Fibroblast of the conjunctiva (primary cell): ENCODE data around the gene LYRM1.

ENCODE experiments used
- DNase-seq: peaks from one replicate; pipeline ENCODE4 v3.0.0-alpha.2; 2010; ENCODE audit warnings: low read depth

The LYRM1 gene

DNA sequence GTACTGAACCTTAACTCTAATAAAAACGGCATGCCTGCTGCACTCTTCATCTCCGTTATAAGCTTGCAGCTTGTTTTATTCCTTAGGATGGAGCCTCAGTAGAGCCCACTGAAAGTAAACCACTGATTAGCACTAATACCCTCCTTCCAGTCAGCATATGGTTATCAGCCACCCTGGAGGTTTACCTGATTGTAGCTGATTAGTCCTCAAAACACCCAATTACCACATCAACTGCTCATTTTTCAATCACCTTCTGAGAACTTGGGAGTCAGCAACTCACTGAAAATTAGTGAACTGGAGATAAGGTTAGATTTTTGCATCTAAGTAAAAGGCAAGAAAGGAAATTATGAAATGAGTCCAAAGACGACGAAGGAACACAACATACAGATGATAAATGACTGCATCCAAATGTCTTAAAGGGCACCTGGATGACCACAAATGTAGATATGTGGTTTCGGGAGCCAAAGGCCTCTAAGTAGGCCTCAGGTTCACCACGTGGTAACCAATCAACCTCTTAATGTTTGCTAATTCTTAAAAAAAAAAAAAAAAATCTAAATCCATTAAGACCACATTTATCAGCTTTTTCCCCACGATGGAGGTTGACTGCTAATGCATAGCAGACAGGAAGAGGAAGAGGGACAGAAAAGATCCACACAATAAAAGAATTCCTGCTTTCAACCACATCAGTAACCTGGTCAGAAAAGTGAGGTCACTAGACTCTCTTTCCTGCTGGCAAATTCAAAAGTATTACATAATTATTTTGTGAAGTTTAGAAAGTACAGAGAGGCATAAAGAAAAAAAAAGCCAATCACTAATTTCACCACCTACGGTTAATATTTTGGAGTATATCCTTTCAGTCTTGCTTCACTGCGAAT, 28.4 kb upstream of the LYRM1 start:
- DNase-seq: no peak

DNA sequence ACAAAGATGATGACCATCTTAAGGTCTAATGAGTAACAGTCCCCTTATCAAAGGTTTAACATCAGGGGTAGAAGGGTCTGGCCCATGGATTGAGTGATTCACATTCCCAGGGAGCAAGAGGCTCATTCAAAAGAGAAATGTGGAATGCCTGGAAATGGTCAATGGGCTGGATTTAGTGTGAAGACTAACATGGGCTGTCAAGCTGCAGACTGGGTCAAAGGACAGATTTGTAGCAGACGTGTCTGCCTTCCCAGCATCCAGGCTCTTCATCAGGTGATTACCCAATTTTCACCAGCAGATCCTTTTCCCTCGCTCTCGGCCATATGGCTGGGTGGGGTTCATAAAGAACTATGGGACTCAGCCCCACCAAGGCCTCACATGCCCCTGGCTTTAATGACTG, 27.2 kb upstream of the LYRM1 start:
- no peak for DNase-seq

DNA sequence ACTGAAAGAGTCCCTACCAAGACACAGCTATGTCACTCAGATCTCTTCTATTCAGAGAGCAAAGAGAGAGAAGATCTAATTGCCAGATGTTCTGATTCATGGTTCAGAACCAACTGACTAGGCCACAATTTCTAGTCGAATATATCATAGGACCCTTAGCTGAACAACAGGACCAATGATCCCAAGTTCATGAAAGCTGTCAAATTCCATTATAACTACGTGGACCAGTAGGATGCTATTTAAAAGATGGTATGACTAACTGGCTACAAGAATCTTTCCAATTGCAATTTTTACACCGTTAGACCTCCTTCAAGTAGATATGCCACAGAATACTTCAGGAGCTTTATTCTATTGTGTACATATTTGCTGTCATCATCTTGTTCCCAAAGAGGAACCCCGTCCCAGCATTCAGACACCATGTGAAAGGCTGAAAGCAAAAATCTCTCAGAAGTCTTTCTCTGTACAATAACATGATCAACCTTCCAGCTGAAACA, 26.4 kb upstream of the LYRM1 start:
- DNase-seq: no peak

DNA sequence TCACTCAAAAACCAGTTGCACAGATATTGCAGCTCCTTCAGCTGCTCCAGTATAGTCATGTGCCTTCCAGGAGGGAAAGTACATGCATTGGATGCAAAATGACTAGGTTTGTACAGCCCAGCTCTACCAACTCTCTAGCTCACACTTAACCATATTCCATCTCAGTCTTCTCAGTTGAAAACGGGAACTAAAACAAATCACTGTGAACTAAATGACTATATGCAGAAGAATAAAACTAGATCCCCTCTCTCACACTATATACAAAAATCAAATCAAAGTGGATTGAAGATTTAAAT, 25.3 kb upstream of the LYRM1 start:
- no peak for DNase-seq

DNA sequence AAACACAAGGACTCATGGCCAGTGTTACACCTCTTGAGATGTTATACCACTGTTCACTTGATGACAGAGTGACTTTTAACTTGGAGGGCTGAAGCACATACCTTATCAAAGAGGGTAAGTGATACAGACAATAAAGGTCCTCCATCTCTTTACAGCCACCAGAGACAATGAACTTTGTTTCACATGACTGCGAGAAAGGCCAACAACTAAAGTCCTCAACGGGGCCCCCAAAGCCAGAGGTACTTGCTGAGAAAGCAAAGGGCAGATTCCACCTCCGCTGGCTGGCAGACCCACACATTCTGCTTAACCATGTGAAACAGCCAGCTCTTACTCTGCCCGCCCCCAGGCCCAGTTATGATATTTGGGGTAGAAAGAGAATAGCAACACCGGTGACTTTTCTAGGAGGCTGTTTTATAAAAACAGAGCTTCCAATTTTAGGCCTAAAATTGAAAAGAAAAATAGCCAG, 21.9 kb upstream of the LYRM1 start:
- no peak for DNase-seq

DNA sequence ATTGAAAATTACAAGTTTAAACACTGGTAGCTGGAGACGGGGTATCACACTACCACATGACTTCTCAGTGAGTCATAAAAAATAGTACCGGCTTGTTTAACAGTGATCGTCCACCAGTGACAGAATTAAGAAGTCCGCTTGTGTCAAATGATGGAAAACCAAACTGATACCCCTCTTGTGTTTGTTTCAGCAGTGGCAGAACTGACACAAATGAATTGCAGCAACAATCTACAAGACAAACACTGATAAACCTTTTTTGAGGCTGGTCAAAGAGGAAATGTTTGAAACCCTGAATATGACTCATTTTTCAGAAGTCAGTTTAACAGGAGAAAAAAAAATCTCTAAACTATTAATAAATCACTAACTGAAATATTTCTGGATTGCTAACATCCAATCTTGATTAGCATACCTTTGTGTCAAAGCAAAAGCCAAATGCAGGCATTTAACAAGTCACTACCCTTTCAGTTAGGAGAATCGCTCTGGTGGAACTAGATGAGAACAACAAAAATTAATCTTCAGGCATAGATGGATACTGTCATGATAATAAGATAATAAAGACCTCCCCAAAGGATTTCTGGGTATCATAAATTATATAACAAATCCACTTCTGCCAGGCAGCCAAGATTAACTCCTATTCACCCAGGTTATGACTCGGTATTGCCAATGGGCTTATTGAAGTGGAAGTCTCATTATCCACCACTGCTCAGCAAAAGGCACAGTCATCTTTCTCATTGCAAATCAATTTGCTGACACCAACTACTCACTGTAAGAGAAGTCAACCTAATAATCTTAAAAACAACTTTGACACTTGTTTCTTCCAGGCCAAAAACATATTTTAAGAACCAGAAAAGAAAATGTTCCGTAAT, 21.2 kb upstream of the LYRM1 start:
- no peak for DNase-seq

DNA sequence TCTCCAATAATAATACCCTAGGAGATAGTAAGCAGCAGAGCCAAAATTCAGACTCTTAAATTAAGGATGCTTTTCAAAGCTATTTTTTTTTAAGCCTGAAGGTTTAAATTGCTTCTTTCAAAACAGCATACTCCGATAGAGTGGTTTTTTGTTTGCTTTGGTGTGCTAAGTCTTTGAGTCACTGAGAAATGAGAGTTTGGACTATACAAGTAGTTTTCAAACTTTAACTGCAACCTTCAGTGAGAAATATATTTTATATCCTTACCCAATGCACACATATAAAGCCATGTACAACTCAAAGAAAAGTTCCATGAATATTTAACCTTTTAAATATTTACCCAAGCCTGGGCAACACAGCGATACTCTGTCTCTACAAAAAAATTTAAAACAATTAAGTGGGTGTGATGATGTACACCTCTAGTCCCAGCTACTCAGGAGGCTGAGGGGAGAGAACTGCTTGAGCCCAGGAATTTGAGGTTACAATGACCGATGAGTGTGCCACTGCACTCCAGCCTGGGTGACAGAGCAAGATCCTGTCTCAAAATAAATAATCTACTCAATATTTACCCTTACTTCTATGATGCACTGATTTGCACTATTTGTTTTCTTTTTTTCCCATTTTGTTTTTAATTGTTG, 19.6 kb upstream of the LYRM1 start:
- no peak for DNase-seq

DNA sequence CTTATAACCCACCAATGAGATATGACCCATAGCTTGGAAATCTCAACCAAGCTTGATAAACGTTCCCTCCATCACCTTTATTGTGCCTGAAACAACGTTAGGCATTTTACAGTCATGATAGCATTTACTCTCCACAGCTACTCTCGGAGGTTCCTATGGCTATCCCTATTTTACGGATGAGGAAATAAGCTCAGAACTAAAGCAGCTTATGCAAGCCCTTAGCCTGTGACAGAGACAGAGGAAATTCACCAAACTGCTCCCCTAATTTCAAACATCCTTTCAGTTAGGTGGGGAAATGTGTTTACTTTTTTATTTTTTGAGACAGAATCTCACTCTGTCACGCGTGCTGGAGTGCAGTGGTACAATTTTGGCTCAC, 19.1 kb upstream of the LYRM1 start:
- DNase-seq: no peak

DNA sequence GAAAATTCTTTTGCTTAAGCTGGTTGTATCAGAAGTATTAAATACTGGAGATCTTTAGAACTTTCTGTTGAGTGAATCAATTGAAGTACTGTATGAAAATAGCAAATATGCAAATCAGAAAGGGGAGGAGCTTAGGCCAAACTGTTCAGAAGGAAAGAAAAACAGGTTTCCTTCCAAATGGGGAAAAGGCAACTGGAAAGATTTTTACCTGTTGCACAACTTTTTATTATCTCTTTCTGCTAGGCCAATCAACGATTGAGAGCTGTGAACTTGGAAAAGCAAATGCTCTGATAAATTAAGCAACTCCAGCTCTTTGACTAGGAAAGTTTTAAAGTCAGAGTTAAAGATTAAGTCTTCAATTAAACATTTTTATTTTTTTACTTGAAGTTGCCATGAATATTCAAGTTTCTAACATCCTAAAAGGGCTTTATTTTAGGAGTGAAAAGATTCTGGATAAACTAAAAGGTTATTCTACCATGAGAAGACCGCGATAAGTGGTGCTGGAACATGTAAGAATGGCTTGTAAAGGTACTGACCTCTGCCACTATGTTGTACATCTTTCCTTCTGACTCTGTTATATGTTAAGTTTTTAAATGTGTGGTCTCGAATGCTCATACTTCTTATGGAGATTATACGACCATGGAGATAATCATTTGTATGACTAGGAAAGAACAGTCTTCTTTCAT, 16.9 kb upstream of the LYRM1 start:
- no peak for DNase-seq

DNA sequence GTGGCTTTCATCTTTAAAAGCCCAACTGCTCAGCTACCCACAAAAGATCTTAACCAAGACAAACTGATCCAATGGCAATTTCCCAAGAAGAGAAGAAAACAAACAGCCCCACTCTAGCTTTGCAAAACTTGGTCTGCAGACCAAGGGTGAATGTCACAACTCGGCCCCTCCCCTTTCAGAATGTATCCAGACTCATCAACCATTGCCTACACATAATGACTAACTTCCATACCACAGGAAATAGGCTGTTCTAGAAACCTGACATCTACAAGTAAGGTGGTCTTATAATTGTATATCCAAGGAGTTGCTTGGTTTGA, 16.4 kb upstream of the LYRM1 start:
- DNase-seq: peak; percentile 49

DNA sequence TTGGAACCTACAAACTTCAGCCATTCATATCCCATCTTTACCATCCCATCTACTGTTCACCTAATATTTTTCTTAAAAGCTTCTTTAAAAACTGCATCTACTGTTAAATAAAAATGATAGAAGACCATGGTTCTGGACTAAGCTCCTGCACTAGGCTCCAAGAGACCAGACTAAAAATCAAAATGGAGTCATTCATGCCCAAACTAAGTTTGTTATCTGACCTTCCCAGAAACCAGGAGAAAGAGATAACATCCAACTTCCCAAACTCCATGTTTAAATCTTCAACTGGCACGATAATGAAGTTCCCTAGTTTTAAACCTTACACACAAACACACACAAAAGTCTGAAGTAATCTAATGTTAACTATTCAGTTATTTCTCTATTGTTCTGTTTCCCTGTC, 14.3 kb upstream of the LYRM1 start:
- DNase-seq: no peak

DNA sequence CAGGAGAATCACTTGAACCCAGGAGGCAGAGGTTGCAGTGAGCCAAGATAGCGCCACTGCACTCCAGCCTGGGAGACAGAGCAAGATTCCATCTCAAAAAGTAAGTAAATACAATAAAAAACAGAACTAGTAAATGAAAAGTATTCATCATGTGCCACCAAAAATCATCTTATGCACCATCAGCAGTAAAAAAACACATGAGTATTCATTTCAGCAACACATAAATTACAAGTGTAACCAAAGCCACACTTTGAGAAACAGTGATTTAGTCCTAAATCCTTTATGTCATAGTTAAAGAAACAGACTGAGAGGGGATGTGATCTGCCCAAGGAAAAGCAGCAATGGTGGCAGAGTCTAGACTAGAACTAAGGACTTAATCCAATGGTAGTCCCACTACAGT, 13.4 kb upstream of the LYRM1 start:
- no peak for DNase-seq

DNA sequence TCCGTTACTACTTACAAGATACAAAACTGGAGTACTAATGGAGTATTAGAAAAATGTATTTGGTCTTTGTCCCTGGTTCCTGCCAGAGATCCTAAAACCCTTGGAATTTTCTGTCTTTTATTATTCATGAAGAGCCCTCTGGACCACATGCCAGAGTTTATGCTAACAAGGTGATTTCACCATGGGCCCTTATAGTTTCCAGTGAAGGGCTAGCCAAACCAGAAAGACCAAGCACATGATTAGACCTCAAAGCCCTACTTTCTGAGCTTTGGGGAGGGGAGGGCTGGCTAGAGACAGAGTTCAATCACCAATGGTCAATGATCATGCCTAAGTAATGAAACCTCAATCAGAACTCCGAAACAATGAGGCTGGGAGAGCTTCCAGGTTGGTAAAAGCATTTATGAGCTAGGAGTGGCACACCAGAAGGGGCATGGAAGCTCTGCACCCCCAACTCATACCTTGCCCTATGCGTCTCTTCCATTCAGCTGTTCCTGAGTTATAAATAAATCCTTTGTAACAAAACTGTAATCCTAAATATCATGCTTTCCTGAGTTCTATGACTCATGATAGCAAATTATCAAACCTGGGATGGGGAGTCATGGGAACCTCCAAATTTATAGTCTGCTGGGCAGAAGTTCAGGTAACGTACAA, 10.8 kb upstream of the LYRM1 start:
- no peak for DNase-seq

DNA sequence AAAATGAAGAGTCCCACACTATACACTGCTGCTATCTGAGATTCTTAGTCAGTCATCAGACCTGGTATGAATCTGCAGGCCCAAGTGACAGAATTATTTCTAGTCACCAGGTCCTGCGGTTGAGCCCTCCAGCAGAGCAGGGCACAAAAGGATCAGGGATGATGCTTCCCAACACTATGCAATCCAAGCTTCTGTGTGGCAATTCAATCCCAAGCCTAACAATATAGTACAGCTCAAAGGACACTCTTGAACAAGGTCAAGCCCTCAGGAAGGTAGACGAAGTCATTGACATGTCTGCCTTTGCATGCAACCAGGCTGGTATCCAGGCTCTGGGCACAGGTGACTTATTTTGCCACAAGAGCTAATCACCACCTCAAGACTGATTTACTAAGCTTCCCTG, 6.2 kb upstream of the LYRM1 start:
- DNase-seq: no peak

DNA sequence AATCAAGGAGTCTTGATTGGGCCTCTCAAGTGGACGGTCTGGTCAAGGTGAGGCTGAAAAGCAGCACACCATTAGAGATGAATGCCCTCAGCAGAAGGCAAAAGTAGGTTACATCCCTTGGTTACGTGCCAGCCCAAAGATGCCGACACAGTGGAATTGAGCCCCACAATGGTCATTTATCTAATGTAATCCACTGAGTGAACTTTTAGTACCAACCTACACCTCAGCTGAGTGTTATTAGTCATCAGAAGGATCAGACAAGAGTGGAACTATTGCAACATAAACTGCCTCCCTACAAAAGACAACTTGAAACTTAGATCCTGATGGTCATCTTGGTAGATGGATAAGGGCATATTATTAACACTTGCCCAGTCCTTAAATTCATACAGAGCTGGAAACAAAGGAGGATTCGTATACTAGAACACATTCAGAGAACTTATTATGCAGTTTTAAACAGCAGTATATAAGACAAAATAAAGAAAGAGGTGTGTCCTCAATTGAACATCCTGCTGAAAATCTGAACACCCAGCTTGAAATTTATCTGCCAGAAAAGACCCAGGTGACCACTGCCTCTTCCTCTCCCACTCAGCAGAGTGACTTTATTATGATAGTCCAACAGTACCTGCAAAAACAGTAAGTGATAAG, 3.2 kb upstream of the LYRM1 start:
- DNase-seq: no peak

DNA sequence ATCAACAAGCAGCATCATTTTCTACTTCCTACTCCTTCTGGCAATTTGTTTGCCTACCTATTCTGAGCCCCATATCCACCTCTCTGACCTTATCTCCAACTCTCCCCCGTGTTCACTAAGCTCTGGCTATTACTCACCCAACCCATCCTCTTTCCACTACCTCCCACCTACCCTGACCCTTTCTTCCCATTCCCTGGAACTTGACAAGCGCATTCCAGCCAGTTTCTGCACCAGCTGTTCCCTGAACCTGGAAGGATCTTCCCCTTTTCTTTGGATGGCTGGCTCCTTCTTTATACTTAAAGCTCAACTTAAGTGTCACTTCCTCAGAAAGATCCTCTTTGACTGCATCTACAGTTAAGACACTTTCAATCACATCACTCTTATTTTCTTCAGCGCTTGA, 2.6 kb upstream of the LYRM1 start:
- DNase-seq: no peak

DNA sequence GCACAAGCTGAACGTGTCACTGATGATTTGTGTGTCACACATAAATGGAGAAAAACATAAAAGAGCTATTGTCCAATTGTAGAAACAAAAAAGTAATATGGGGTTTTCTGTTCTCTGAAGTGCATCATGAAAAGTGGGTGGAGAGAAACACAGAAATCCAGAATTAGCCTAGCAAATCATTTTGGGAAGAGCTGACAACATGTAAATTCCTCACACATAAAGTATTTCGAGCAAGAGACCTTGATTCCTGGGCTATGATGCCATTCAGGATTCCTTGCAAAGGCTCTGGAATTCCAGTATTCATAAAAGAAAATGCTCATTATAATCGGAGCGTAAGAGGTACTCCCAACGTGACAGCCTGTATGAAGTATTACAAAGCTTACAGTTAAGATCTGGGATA, 1.5 kb upstream of the LYRM1 start:
- no peak for DNase-seq

DNA sequence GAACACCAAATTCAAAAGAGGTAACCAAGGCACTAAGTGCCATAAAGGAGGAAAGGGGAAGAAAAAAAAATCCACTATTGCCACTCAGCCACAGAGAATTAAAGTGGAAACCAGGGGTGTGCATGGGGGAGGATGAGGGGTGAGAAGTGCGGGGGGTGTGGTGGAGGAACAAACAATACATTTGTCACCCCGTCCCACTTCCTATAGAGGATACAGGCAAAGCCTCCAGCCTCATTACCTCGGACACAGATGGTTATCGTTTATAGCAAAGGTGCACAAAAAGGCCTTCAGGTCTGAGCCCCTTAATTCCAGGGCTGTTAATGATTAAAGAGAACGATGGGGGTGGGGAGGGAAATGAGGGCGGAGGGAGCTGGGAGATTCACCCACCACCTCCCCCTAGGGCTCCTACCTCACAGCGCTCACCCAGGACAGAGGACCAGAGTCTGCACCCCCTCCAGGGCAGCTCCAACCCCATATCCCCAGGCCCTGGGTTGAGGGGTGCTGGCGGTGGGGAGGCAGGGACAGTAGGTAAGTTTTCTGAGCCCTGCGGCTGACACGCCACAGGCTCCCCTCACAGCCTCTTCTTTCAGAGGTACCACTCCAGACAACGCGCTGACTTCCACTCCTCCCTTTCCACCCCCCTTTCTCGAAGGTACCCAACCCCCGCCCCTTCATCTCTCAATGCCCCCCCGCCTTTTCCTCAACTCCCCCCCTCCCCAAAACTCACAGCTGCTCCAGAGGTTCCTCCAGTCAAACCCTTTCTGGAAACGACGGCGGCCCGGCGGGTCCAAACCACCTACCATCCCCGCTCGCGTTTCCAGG, 883 bp upstream of the LYRM1 start:
- DNase-seq: no peak

DNA sequence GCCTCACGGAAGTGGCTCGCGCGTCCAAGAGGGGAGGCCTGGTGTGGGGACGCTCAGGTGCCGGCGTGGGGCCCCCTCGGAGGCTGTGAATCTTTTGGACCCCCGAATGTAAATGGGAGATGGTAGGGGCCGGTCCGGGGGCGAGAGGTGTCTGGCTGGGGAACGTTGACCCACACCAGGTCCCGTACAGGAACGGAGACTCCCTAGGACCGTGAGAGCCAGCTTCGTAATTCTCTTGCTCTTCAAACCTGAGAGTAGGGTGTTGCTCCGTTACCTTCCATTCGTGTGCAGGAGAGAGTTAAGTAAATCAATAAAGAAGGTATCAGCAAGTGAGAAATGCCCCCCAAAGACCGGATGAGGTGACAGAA, 481 bp downstream of the LYRM1 start:
- no peak for DNase-seq

DNA sequence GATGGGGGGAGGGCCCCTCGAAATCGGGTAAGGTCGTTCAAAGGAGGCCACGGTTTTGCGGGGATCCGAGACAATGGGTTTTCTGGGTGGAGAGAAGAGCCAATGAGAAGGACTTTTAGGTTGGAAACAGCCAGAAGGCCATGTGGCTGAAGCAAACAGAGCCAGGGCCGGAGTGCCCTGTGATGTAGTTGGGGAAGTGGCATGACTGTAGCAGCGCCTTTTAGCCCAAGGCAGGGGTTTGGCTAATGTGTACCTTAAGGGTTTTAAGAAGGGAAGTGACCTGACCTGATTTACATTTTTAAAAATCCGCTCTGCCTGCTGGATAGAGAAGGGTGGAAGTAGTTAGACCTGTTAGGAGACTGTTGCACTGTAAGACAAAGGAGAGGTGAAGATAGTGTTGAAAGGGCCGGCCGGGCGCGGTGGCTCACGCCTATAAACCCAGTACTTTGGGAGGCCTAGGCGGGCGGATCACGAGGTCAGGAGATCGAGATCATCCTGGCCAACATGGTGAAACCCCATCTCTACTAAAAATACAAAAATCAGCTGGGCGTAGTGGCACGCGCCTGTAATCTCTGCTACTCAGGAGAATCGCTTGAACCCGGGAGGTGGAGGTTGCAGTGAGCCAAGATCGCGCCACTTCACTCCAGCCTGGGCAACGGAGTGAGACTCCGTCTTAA, 1.0 kb downstream of the LYRM1 start:
- DNase-seq: no peak
